Measurements from ENCODE around the gene SCRN1. TPM values are rescaled to one million over a fixed set of nuclear protein-coding genes. Genes with fewer than 3 reads are reported as not detected.

SCRN1 gene
- total and polyA plus RNA-seq, 4 donors, result 78.2 to 185 (median 147) TPM

DNA sequence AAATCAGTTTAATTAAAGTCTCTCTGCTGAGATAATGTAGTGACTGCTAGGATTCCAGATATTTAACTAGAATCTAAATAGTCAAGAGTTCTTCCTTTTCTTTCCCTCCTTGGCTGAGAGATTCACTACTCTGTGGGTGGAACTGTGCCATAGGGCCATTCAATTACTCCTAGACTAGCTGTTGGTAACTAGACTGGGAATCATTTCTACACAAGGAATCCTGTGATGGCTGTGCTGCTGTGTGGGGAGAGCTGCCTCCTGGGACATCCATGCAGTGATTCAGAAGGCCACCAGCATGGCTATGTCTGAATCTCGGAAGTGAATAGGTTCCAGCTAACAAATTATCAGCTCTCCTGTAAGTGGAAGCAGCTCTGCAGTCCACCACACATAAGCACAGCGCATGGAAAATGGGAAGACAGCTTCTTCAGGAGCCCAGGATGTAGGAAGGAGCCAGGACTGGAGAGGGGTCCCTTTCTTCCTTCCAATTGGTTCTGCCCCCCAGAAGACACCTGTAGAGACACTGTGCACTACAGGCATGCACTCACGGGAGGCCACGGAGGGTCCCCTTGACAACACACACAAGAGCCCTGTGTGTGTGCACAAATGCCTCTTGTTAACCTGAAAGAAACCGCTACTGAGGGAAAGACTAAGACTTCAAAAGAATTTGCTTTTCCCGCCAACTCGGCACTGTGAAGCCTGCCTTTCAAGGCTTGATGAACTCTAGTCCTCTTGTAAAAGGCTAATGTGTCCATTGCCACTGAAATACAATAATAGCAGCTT lies 66.5 kb downstream of the SCRN1 start:
- peak in 4 of 6 donors; percentile 35 to 85 (median 74) for DNase-seq (ENCODE audit: low read depth in 4 of 6, low spot score in 6 of 6)
- WGBS (ENCODE audit: insufficient coverage), result 26% methylated on average over 5 of the region's 7 CpGs
- Histone ChIP-seq H3K36me3 (ENCODE audit: control insufficient read depth, insufficient read depth, low read length) (peaks cover 21% of the 10 kb centered on the region), H3K4me1 (ENCODE audit: control insufficient read depth, insufficient read depth, low read length) (peaks cover 42% of the 10 kb centered on the region), H3K27me3 (ENCODE audit: control insufficient read depth, insufficient read depth, low read length) (no peaks in the 10 kb centered on the region), H3K27ac (ENCODE audit: low read depth, low read length) (peak overlapping the region; percentile 68), H3K9me3 (ENCODE audit: control insufficient read depth, insufficient read depth, low read length) (no peaks in the 10 kb centered on the region), H3K4me3 (ENCODE audit: low read depth, low read length) (no peak overlapping the region)

- peak overlapping the region; percentile 68 for H3K27ac ChIP-seq (ENCODE audit: low read depth, low read length)
- no peaks in the 10 kb centered on the region for H3K9me3 ChIP-seq (ENCODE audit: control insufficient read depth, insufficient read depth, low read length)
- 0% methylated on average over 1 of the region's 4 CpGs for WGBS (ENCODE audit: insufficient coverage)
- DNase-seq (ENCODE audit: low read depth in 4 of 6, low spot score in 6 of 6), result peak in 3 of 6 donors; percentile 33 to 79 (median 76)
- H3K36me3 ChIP-seq (ENCODE audit: control insufficient read depth, insufficient read depth, low read length), result peaks cover 21% of the 10 kb centered on the region
- H3K4me1 ChIP-seq (ENCODE audit: control insufficient read depth, insufficient read depth, low read length), result peaks cover 34% of the 10 kb centered on the region
- H3K27me3 ChIP-seq (ENCODE audit: control insufficient read depth, insufficient read depth, low read length), result no peaks in the 10 kb centered on the region
- no peak overlapping the region for H3K4me3 ChIP-seq (ENCODE audit: low read depth, low read length)
These were observed 68.1 kb downstream of the SCRN1 start for GRCh38 chr7:29921404-29922010.

GRCh38 chr7:29920491-29920890 lies 69.1 kb downstream of the SCRN1 start:
- Histone ChIP-seq H3K4me3 (ENCODE audit: low read depth, low read length) (no peak overlapping the region), H3K36me3 (ENCODE audit: control insufficient read depth, insufficient read depth, low read length) (peaks cover 16% of the 10 kb centered on the region), H3K4me1 (ENCODE audit: control insufficient read depth, insufficient read depth, low read length) (peaks cover 36% of the 10 kb centered on the region), H3K9me3 (ENCODE audit: control insufficient read depth, insufficient read depth, low read length) (no peaks in the 10 kb centered on the region), H3K27me3 (ENCODE audit: control insufficient read depth, insufficient read depth, low read length) (no peaks in the 10 kb centered on the region), H3K27ac (ENCODE audit: low read depth, low read length) (no peak overlapping the region)
- no peak for DNase-seq (ENCODE audit: low read depth in 4 of 6, low spot score in 6 of 6)
- WGBS (ENCODE audit: insufficient coverage), result 83% methylated on average over 4 of the region's 5 CpGs

- Histone ChIP-seq H3K9me3 (ENCODE audit: control insufficient read depth, insufficient read depth, low read length) (no peaks in the 10 kb centered on the region), H3K36me3 (ENCODE audit: control insufficient read depth, insufficient read depth, low read length) (peaks cover 16% of the 10 kb centered on the region), H3K4me1 (ENCODE audit: control insufficient read depth, insufficient read depth, low read length) (peaks cover 38% of the 10 kb centered on the region), H3K4me3 (ENCODE audit: low read depth, low read length) (no peak overlapping the region), H3K27ac (ENCODE audit: low read depth, low read length) (no peak overlapping the region), H3K27me3 (ENCODE audit: control insufficient read depth, insufficient read depth, low read length) (no peaks in the 10 kb centered on the region)
- DNase-seq (ENCODE audit: low read depth in 4 of 6, low spot score in 6 of 6), result no peak
- WGBS (ENCODE audit: insufficient coverage), result no CpG with 5 or more reads among the region's 5 CpGs
These were observed 69.8 kb downstream of the SCRN1 start for GRCh38 chr7:29919790-29920189.

DNA sequence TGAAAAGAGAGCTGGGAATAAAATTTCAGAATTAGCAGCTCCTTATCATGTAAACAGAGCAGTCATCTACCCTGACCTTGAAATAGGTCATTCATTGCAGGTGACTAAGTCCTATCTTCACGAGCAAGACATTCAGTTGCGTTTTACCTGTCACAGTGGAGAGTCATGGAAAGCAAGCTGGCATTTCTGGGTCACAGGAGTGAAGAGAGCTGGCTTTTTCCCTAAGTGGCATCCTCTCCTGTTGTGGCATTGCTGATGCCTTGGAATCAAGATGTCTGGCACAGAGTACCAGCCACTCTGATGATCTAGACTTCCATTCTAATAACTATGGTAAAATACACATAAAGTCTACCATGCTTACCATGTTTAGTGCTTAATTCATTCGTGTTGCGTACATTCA lies 70.8 kb downstream of the SCRN1 start:
- 90% methylated on average over 3 of the region's 4 CpGs for WGBS (ENCODE audit: insufficient coverage)
- Histone ChIP-seq H3K36me3 (ENCODE audit: control insufficient read depth, insufficient read depth, low read length) (peaks cover 10% of the 10 kb centered on the region), H3K9me3 (ENCODE audit: control insufficient read depth, insufficient read depth, low read length) (no peaks in the 10 kb centered on the region), H3K27me3 (ENCODE audit: control insufficient read depth, insufficient read depth, low read length) (no peaks in the 10 kb centered on the region), H3K4me3 (ENCODE audit: low read depth, low read length) (no peak overlapping the region), H3K4me1 (ENCODE audit: control insufficient read depth, insufficient read depth, low read length) (peaks cover 30% of the 10 kb centered on the region), H3K27ac (ENCODE audit: low read depth, low read length) (no peak overlapping the region)
- DNase-seq (ENCODE audit: low read depth in 4 of 6, low spot score in 6 of 6), result no peak

- H3K27me3 ChIP-seq (ENCODE audit: control insufficient read depth, insufficient read depth, low read length), result no peaks in the 10 kb centered on the region
- no peaks in the 10 kb centered on the region for H3K9me3 ChIP-seq (ENCODE audit: control insufficient read depth, insufficient read depth, low read length)
- 23% methylated on average over 4 of the region's 4 CpGs for WGBS (ENCODE audit: insufficient coverage)
These were observed 72.0 kb downstream of the SCRN1 start for GRCh38 chr7:29917641-29918040.

DNA sequence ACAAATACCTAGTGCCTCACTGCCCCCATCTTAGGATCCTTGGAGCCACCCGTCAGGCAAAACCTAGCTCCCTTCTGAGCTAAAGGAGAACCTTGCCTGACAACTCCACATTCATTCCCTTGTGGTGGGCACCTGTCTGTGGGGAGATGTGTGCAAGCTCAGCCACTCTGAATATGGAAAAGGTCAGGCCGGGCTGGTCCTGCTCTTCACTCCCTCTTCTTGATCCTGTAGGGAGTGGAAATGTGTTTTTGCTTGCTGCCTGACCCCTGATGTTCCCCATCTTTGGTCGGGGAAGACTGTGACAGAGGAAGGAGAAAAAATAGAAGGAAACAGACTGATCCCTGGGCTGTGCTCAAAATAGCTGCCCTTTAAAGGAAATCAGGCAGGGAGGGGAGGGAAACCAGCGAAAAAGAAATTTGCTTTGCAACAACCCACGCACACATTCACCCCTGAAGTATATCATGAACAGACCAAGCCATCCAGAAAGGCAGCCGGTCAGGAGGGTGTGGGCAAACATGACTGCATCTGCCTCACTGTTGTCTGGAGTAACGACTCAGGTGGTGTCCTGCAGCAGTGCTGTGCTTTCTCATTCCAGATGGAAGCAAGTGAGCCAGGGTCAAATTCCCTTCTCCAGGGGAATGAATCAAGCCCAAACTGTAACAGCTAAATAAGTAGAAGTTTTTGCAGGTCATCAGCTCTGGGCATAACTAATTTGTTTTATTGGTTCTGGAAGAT lies 74.0 kb downstream of the SCRN1 start:
- Histone ChIP-seq H3K4me3 (ENCODE audit: low read depth, low read length) (no peak overlapping the region), H3K36me3 (ENCODE audit: control insufficient read depth, insufficient read depth, low read length) (peaks cover 6% of the 10 kb centered on the region), H3K9me3 (ENCODE audit: control insufficient read depth, insufficient read depth, low read length) (no peaks in the 10 kb centered on the region), H3K27me3 (ENCODE audit: control insufficient read depth, insufficient read depth, low read length) (no peaks in the 10 kb centered on the region), H3K27ac (ENCODE audit: low read depth, low read length) (peak overlapping the region; percentile 54), H3K4me1 (ENCODE audit: control insufficient read depth, insufficient read depth, low read length) (peaks cover 17% of the 10 kb centered on the region)
- WGBS (ENCODE audit: insufficient coverage), result 62% methylated on average over 6 of the region's 7 CpGs
- DNase-seq (ENCODE audit: low read depth in 4 of 6, low spot score in 6 of 6), result peak in 1 of 6 donors; percentile 62

More at GRCh38 chr7:29917641-29918040, 72.0 kb downstream of the SCRN1 start:
- no peak overlapping the region for H3K4me3 ChIP-seq (ENCODE audit: low read depth, low read length)
- peaks cover 8% of the 10 kb centered on the region for H3K36me3 ChIP-seq (ENCODE audit: control insufficient read depth, insufficient read depth, low read length)
- peaks cover 21% of the 10 kb centered on the region for H3K4me1 ChIP-seq (ENCODE audit: control insufficient read depth, insufficient read depth, low read length)
- H3K27ac ChIP-seq (ENCODE audit: low read depth, low read length), result peak overlapping the region; percentile 37
- DNase-seq (ENCODE audit: low read depth in 4 of 6, low spot score in 6 of 6), result peak in 3 of 6 donors; percentile 26 to 82 (median 81)

- Histone ChIP-seq H3K9me3 (ENCODE audit: control insufficient read depth, insufficient read depth, low read length) (no peaks in the 10 kb centered on the region), H3K4me1 (ENCODE audit: control insufficient read depth, insufficient read depth, low read length) (peaks cover 17% of the 10 kb centered on the region), H3K36me3 (ENCODE audit: control insufficient read depth, insufficient read depth, low read length) (peaks cover 5% of the 10 kb centered on the region), H3K27ac (ENCODE audit: low read depth, low read length) (no peak overlapping the region), H3K27me3 (ENCODE audit: control insufficient read depth, insufficient read depth, low read length) (no peaks in the 10 kb centered on the region), H3K4me3 (ENCODE audit: low read depth, low read length) (no peak overlapping the region)
- no peak for DNase-seq (ENCODE audit: low read depth in 4 of 6, low spot score in 6 of 6)
- no CpG with 5 or more reads among the region's 4 CpGs for WGBS (ENCODE audit: insufficient coverage)
These were observed 75.4 kb downstream of the SCRN1 start for GRCh38 chr7:29914180-29914579.

- H3K9me3 ChIP-seq (ENCODE audit: control insufficient read depth, insufficient read depth, low read length), result peaks cover 20% of the 10 kb centered on the region
- 60% methylated on average over 1 of the region's 3 CpGs for WGBS (ENCODE audit: insufficient coverage)
- H3K4me1 ChIP-seq (ENCODE audit: control insufficient read depth, insufficient read depth, low read length), result no peaks in the 10 kb centered on the region
- DNase-seq (ENCODE audit: low read depth in 4 of 6, low spot score in 6 of 6), result no peak
- no peak overlapping the region for H3K4me3 ChIP-seq (ENCODE audit: low read depth, low read length)
- peaks cover 15% of the 10 kb centered on the region for H3K36me3 ChIP-seq (ENCODE audit: control insufficient read depth, insufficient read depth, low read length)
- H3K27me3 ChIP-seq (ENCODE audit: control insufficient read depth, insufficient read depth, low read length), result no peaks in the 10 kb centered on the region
- no peak overlapping the region for H3K27ac ChIP-seq (ENCODE audit: low read depth, low read length)
These were observed 83.2 kb downstream of the SCRN1 start for GRCh38 chr7:29906200-29907022.
